Hematopoietic multipotent progenitor cell treated with erythropoietin and hydrocortisone succinate and interleukin-3 and kit ligand, for 15 days (in vitro differentiated cells): Measurements from ENCODE around the gene PITX2.
A peak's percentile ranks its signal among the peaks of the same experiment; 100 is the strongest.

Experiments
- DNase-seq: peaks from one replicate; pipeline ENCODE4 v3.0.0-alpha.2; 2015; ENCODE audit warnings: low spot score

PITX2 gene

GRCh38 chr4:110636171-110636679 is 13.3 kb upstream of the PITX2 start:
- no peak for DNase-seq

GRCh38 chr4:110635163-110635865 is 12.4 kb upstream of the PITX2 start:
- no peak for DNase-seq

- DNase-seq: no peak
Observed at GRCh38 chr4:110634350-110635162, 11.7 kb upstream of the PITX2 start.

GRCh38 chr4:110633358-110634341 is 10.8 kb upstream of the PITX2 start:
- DNase-seq: no peak

GRCh38 chr4:110632506-110633357 is 9.9 kb upstream of the PITX2 start:
- DNase-seq: no peak

GRCh38 chr4:110631584-110632505 is 9.0 kb upstream of the PITX2 start:
- peak; percentile 38 for DNase-seq

- DNase-seq: no peak
Observed at GRCh38 chr4:110630688-110631402, 8.0 kb upstream of the PITX2 start.

GRCh38 chr4:110629780-110630687 is 7.2 kb upstream of the PITX2 start:
- DNase-seq: no peak

GRCh38 chr4:110629214-110629754 is 6.4 kb upstream of the PITX2 start:
- no peak for DNase-seq

- no peak for DNase-seq
Observed at GRCh38 chr4:110628663-110629213, 5.9 kb upstream of the PITX2 start.

GRCh38 chr4:110627977-110628662 is 5.2 kb upstream of the PITX2 start:
- DNase-seq: no peak

- DNase-seq: no peak
Observed at GRCh38 chr4:110626532-110627153, 3.8 kb upstream of the PITX2 start.

- DNase-seq: no peak
Observed at GRCh38 chr4:110625576-110626257, 2.8 kb upstream of the PITX2 start.

- DNase-seq: no peak
Observed at GRCh38 chr4:110624904-110625494, 2.1 kb upstream of the PITX2 start.

GRCh38 chr4:110624398-110624780 is 1.5 kb upstream of the PITX2 start:
- no peak for DNase-seq
